B cell (primary cell): Measurements from ENCODE around the gene NR4A1.

Experiments used
- CTCF ChIP-seq: fragments of 200-600 bp; IDR thresholded peaks from one replicate; pipeline ENCODE4 v1.8.0; 2022; ENCODE audit warnings: antibody characterized with exemption, mild to moderate bottlenecking
- EZH2 ChIP-seq: IDR thresholded peaks from 2 replicates; pipeline ENCODE4 v1.6.1; 2012; ENCODE audit warnings: borderline replicate concordance, low read depth, mild to moderate bottlenecking, moderate library complexity, low read length; ENCODE audit not compliant: insufficient read depth, poor library complexity, severe bottlenecking

- TF ChIP-seq CTCF, result no peak
- TF ChIP-seq EZH2, result no peak
These were observed 3.8 kb downstream of the NR4A1 start for GRCh38 chr12:52054833-52055730.
